ENCODE results near the gene KRTAP9-2. TPM values are rescaled to one million over a fixed set of nuclear protein-coding genes. Genes with fewer than 3 reads are reported as not detected.
"Not testable (repeated sequence)": the region's sequence is repeated elsewhere in the genome, so short reads cannot be mapped to it uniquely, and the experiment has no call there.

The KRTAP9-2 gene
- total RNA-seq, 1 donor from 2014 or later: not detected

- H3K36me3 ChIP-seq: no peaks in the 10 kb centered on the region
- no peaks in the 10 kb centered on the region for H3K4me1 ChIP-seq
- H3K27ac ChIP-seq: no peak overlapping the region
- intact Hi-C loops (cut with DNase I): no loop called here
- no peaks in the 10 kb centered on the region for H3K9me3 ChIP-seq
- no peak overlapping the region for H3K4me3 ChIP-seq
- DNase-seq (ENCODE audit: low spot score in 2 of 2): no peak
- H3K27me3 ChIP-seq: no peaks in the 10 kb centered on the region
- TF ChIP-seq, protein P1, sequence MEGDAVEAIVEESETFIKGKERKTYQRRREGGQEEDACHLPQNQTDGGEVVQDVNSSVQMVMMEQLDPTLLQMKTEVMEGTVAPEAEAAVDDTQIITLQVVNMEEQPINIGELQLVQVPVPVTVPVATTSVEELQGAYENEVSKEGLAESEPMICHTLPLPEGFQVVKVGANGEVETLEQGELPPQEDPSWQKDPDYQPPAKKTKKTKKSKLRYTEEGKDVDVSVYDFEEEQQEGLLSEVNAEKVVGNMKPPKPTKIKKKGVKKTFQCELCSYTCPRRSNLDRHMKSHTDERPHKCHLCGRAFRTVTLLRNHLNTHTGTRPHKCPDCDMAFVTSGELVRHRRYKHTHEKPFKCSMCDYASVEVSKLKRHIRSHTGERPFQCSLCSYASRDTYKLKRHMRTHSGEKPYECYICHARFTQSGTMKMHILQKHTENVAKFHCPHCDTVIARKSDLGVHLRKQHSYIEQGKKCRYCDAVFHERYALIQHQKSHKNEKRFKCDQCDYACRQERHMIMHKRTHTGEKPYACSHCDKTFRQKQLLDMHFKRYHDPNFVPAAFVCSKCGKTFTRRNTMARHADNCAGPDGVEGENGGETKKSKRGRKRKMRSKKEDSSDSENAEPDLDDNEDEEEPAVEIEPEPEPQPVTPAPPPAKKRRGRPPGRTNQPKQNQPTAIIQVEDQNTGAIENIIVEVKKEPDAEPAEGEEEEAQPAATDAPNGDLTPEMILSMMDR (IDR thresholded peaks at IDR 0.05): no peak
These were observed 24.8 kb downstream of the KRTAP9-2 start for GRCh38 chr17:41251261-41251660.

GRCh38 chr17:41254861-41255260 is 28.4 kb downstream of the KRTAP9-2 start:
- DNase-seq (ENCODE audit: low spot score in 2 of 2): no peak
- no peaks in the 10 kb centered on the region for H3K9me3 ChIP-seq
- intact Hi-C loops (cut with DNase I): no loop called here
- TF ChIP-seq, protein P1 (IDR thresholded peaks at IDR 0.05): no peak
- H3K36me3 ChIP-seq: no peaks in the 10 kb centered on the region
- no peaks in the 10 kb centered on the region for H3K27me3 ChIP-seq
- H3K4me3 ChIP-seq: no peak overlapping the region
- no peaks in the 10 kb centered on the region for H3K4me1 ChIP-seq
- no peak overlapping the region for H3K27ac ChIP-seq

GRCh38 chr17:41255381-41256290 is 29.2 kb downstream of the KRTAP9-2 start, which contains the start of gene KRTAP9-9:
Gene KRTAP9-9, plus strand, starts transcription at chr17:41255384.
- H3K4me1 ChIP-seq; intact Hi-C loops (cut with DNase I); H3K27me3 ChIP-seq; DNase-seq (ENCODE audit: low spot score in 2 of 2); H3K9me3 ChIP-seq; H3K27ac ChIP-seq; H3K4me3 ChIP-seq; H3K36me3 ChIP-seq: not testable (repeated sequence)

DNA sequence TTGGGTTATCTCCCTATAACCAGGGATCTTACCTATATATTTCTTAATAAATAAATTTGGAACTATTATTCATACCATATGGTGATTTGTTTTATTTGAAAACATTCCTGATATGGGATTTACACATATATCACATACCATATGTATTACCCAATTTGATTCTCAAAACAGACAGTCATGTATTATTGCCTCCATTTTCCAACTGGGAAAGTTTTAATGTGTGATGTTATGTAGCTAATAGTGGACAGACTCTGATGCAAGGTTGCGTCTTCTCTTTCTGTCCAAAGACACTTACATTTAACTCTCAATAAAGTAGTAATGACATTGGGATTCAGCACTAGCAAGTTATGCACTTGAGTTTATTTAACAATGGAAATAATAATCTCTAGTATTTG is 29.8 kb downstream of the KRTAP9-2 start:
- no peak for DNase-seq (ENCODE audit: low spot score in 2 of 2)
- Histone ChIP-seq H3K36me3 (no peaks in the 10 kb centered on the region), H3K27me3 (no peaks in the 10 kb centered on the region), H3K4me1 (no peaks in the 10 kb centered on the region), H3K9me3 (no peaks in the 10 kb centered on the region), H3K27ac (no peak overlapping the region), H3K4me3 (no peak overlapping the region)
- TF ChIP-seq, protein P1 (IDR thresholded peaks at IDR 0.05): no peak
- intact Hi-C loops (cut with DNase I): no loop called here

DNA sequence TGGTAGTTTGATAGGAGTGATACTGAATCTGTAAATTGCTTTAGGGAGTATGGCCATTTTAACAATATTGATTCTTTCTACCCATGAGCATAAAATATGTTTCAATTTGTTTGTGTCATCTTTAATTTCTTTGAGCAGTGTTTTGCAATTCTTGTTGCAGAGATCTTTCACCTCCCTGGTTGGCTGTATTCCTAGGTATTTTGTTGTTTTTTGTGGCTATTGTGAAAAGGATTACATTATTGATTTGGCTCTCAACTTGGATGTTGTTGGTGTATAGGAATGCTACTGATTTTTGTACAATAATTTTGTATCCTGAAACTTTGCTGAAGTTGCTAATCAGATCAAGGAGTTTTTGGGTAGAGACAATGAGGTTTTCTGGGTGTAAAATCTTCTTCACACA is 32.0 kb downstream of the KRTAP9-2 start:
- H3K27me3 ChIP-seq: no peaks in the 10 kb centered on the region
- TF ChIP-seq, protein P1 (IDR thresholded peaks at IDR 0.05): no peak
- no peaks in the 10 kb centered on the region for H3K9me3 ChIP-seq
- intact Hi-C loops (cut with DNase I): no loop called here
- DNase-seq (ENCODE audit: low spot score in 2 of 2): no peak
- no peaks in the 10 kb centered on the region for H3K36me3 ChIP-seq
- H3K4me3 ChIP-seq: no peak overlapping the region
- no peaks in the 10 kb centered on the region for H3K4me1 ChIP-seq
- no peak overlapping the region for H3K27ac ChIP-seq

DNA sequence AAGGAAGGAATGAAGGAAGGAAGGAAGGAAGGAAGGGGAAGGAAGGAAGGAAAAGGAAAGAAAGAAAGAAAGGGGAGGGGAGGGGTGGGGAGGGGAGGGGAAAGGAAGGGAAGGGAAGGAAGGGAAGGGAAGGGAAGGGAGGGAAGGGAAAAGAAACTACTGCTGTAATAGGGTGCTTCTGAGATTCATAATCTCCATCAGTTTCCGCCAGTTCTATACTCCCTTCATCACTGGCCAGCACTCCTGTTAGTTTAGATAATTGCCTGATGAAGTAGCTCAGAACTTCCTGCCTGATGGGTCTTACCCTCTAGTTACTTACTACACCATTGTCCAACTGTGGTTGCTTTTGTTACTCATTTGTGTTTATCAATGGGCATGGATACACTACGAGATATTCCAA is 36.8 kb downstream of the KRTAP9-2 start:
- DNase-seq (ENCODE audit: low spot score in 2 of 2): no peak
- H3K27me3 ChIP-seq: no peaks in the 10 kb centered on the region
- H3K9me3 ChIP-seq: no peaks in the 10 kb centered on the region
- no peak overlapping the region for H3K27ac ChIP-seq
- H3K4me1 ChIP-seq: no peaks in the 10 kb centered on the region
- intact Hi-C loops (cut with DNase I): no loop called here
- H3K4me3 ChIP-seq: no peak overlapping the region
- TF ChIP-seq, protein P1 (IDR thresholded peaks at IDR 0.05): no peak
- no peaks in the 10 kb centered on the region for H3K36me3 ChIP-seq
